MM.1S (cell line): ENCODE results near the gene SDCCAG8.

Experiments used
- DNase-seq: peaks from one replicate; pipeline ENCODE4 v3.0.0-alpha.2; 2015
- H2AFZ ChIP-seq: fragments of 300-600 bp; sonication (generic); 2 replicates; pipeline ENCODE4 v1.6.0; 2016; ENCODE audit warnings: antibody characterized with exemption, low read length
- H3F3A ChIP-seq: fragments of 300-600 bp; sonication (generic); 2 replicates; pipeline ENCODE4 v1.6.1; 2016; ENCODE audit warnings: mild to moderate bottlenecking, antibody characterized with exemption, low read length, moderate library complexity, mixed read lengths; ENCODE audit not compliant: insufficient read depth
- H3K27ac ChIP-seq: fragments of 300-600 bp; sonication (generic); 2 replicates; pipeline ENCODE4 v1.5.1; 2016; ENCODE audit warnings: mild to moderate bottlenecking, low read length
- H3K27me3 ChIP-seq: fragments of 300-600 bp; sonication (generic); replicated peaks from 2 replicates; pipeline ENCODE4 v1.6.0; 2016; ENCODE audit warnings: low read length; ENCODE audit not compliant: insufficient read depth
- H3K36me3 ChIP-seq: fragments of 300-600 bp; sonication (generic); replicated peaks from 2 replicates; pipeline ENCODE4 v1.6.1; 2016; ENCODE audit warnings: mild to moderate bottlenecking, low read length, mixed read lengths; ENCODE audit not compliant: insufficient read depth
- H3K4me1 ChIP-seq: fragments of 300-600 bp; sonication (generic); 2 replicates; pipeline ENCODE4 v1.6.1; 2016; ENCODE audit warnings: low read length, mixed read lengths
- H3K4me2 ChIP-seq: fragments of 300-600 bp; sonication (generic); 2 replicates; pipeline ENCODE4 v1.6.0; 2016; ENCODE audit warnings: low read depth, low read length
- H3K4me3 ChIP-seq: fragments of 300-600 bp; sonication (generic); 2 replicates; pipeline ENCODE4 v1.5.1; 2016; ENCODE audit warnings: low read length, mixed read lengths
- H3K79me2 ChIP-seq: fragments of 300-600 bp; sonication (generic); 2 replicates; pipeline ENCODE4 v1.6.1; 2016; ENCODE audit warnings: mixed run types, low read length, mixed read lengths
- H3K9ac ChIP-seq: fragments of 300-600 bp; sonication (generic); 2 replicates; pipeline ENCODE4 v1.6.1; 2016; ENCODE audit warnings: low read length, mixed read lengths
- H3K9me2 ChIP-seq: fragments of 300-600 bp; sonication (generic); replicated peaks from 2 replicates; pipeline ENCODE4 v1.6.1; 2016; ENCODE audit warnings: mild to moderate bottlenecking, low read length, mixed read lengths; ENCODE audit not compliant: insufficient read depth
- H3K9me3 ChIP-seq: fragments of 300-600 bp; sonication (generic); replicated peaks from 2 replicates; pipeline ENCODE4 v1.6.1; 2016; ENCODE audit warnings: mild to moderate bottlenecking, low read length, mixed read lengths; ENCODE audit not compliant: insufficient read depth
- H4K20me1 ChIP-seq: fragments of 300-600 bp; sonication (generic); 2 replicates; pipeline ENCODE4 v1.6.1; 2016; ENCODE audit warnings: mild to moderate bottlenecking, low read length, moderate library complexity, mixed read lengths; ENCODE audit not compliant: insufficient read depth
- EZH2 ChIP-seq: fragments of 300-600 bp; sonication (generic); optimal IDR thresholded peaks from 2 replicates; pipeline ENCODE3; 2017; ENCODE audit warnings: low read depth, mild to moderate bottlenecking, antibody characterized with exemption, low read length, mixed read lengths
- EZH2phosphoT487 ChIP-seq: fragments of 300-600 bp; sonication (generic); IDR thresholded peaks from 2 replicates; pipeline ENCODE4 v1.6.1; 2018; ENCODE audit warnings: antibody characterized with exemption, low read length
- TF ChIP-seq, protein P1 (sequence below): fragments of 300-600 bp; sonication (generic); IDR thresholded peaks from 2 replicates; pipeline ENCODE4 v1.5.1; 2016; ENCODE audit warnings: antibody characterized with exemption, low read length, mixed read lengths

SDCCAG8 gene

DNA sequence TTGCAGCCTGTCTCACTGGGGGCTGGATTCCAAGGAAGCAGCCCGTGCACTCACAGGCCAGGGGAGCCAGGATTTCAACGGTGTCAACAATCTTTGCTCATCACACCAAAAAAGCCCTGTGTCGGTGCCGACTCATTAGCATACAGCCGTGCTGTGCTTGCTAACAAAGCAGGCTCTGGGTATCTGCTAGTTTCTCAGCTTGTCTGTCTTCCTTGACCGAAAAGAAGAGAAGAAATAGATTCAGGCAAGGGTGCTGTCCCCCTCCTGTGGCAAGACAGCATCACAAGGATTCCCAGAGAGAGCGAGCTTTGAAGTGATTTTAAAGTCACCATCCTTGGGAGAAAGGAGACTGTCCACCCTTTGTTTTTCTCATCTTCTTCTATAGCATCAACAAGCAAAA is 214.7 kb downstream of the SDCCAG8 start:
- H3K4me3 ChIP-seq, result no peak overlapping the region
- H3K9me2 ChIP-seq, result no peaks in the 10 kb centered on the region
- TF ChIP-seq, protein P1, sequence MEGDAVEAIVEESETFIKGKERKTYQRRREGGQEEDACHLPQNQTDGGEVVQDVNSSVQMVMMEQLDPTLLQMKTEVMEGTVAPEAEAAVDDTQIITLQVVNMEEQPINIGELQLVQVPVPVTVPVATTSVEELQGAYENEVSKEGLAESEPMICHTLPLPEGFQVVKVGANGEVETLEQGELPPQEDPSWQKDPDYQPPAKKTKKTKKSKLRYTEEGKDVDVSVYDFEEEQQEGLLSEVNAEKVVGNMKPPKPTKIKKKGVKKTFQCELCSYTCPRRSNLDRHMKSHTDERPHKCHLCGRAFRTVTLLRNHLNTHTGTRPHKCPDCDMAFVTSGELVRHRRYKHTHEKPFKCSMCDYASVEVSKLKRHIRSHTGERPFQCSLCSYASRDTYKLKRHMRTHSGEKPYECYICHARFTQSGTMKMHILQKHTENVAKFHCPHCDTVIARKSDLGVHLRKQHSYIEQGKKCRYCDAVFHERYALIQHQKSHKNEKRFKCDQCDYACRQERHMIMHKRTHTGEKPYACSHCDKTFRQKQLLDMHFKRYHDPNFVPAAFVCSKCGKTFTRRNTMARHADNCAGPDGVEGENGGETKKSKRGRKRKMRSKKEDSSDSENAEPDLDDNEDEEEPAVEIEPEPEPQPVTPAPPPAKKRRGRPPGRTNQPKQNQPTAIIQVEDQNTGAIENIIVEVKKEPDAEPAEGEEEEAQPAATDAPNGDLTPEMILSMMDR, result no peak
- TF ChIP-seq EZH2phosphoT487, result no peak
- TF ChIP-seq EZH2, result no peak
- H3K9ac ChIP-seq, result no peak overlapping the region
- H2AFZ ChIP-seq, result no peak overlapping the region
- H3F3A ChIP-seq, result 0 out of 2 replicates have a peak, but pooled peaks cover 3% of the 10 kb centered on the region
- no peaks in the 10 kb centered on the region for H3K9me3 ChIP-seq
- H3K27ac ChIP-seq, result no peak overlapping the region
- no peaks in the 10 kb centered on the region for H3K36me3 ChIP-seq
- no peaks in the 10 kb centered on the region for H3K27me3 ChIP-seq
- no peak overlapping the region for H3K4me2 ChIP-seq
- no peaks in the 10 kb centered on the region for H3K79me2 ChIP-seq
- DNase-seq, result no peak
- no peaks in the 10 kb centered on the region for H4K20me1 ChIP-seq
- H3K4me1 ChIP-seq, result peaks cover 17% of the 10 kb centered on the region

DNA sequence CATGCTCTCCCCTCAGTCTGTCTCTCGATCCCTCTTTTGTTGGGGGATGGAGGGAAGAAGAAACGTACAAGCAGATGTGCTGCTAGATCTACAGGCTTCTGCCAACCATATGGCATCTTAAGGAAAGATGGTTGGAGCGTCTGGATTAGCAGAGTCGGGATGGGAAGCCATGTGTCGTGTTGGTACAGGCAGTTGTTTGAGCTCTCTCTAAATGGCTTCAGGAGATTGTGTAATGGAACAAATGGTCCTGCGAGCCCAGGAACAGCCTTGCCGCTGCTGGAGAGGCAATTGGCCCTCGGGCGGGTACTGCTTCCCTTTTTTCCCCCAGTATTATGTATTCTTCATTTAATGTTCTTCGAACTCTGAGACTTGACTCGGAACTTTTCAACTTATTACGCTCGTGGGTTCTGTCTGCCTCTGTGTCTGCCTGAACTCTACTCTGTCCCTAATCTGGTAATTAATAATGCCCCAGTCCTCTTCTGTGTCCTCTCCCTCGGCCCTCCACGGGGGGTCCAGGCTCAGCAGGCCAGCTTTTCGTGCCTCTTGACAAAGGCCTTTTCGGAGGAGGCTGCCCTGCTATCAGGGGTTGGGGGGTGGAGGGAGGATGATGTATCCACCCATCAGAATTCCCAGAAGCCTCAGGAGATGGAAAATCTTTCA is 215.3 kb downstream of the SDCCAG8 start:
- Histone ChIP-seq H3K4me3 (no peak overlapping the region), H3K9me3 (no peaks in the 10 kb centered on the region), H3K4me2 (no peak overlapping the region), H3K9ac (no peak overlapping the region), H3K27ac (no peak overlapping the region), H3K79me2 (no peaks in the 10 kb centered on the region), H3F3A (0 out of 2 replicates have a peak, but pooled peaks cover 3% of the 10 kb centered on the region), H2AFZ (no peak overlapping the region), H3K4me1 (peaks cover 17% of the 10 kb centered on the region), H3K36me3 (no peaks in the 10 kb centered on the region), H3K9me2 (no peaks in the 10 kb centered on the region), H3K27me3 (no peaks in the 10 kb centered on the region), H4K20me1 (no peaks in the 10 kb centered on the region)
- TF ChIP-seq EZH2phosphoT487 (no peak), EZH2 (no peak)
- TF ChIP-seq, protein P1, result no peak
- no peak for DNase-seq

DNA sequence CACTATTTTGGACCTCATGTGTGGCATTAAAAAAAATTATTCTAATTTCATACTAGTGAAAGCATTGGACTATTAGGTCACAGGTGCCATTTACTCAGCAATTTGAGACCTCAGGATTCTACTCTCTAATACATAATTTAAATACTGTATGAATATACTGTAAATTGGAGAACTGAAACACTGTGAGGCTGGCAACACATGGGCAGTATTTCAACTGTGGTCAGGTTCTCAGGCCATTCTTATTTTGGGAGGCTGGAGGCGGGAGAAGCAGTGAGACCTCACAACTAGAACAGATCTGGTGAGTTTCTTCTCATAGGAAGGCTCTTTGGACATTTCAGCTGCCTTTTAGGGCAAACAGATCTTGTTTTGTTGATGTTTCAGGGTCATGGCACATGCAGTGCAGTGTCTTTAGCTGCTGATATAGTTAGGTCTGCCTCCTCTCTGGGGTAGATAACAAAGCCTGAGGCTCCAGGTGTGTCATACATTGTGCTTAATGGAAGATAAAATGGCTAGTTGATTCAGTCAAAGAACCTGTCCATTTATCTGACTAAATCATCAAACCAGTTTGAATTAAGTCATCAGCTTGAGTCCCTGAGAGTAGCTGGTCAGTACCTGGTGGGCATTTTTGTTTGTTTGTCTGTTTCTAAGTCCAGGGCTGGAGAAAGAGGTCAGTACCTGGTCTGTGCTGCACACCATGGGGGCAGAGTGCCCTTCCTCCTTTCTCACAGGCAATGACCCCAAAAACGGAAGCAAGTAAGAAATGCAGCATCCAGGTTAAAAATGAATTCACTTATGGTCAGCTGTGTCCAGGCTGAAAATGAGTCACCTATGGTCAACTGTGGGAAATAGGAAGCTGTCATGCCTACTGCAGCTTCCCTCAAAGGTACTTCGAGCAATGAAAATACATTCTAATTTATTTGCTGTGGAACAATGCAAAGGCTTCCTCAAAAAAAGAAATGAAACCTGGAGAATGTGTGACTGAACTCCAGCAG is 216.2 kb downstream of the SDCCAG8 start:
- Histone ChIP-seq H3K79me2 (no peaks in the 10 kb centered on the region), H3K36me3 (no peaks in the 10 kb centered on the region), H3K27ac (peak overlapping the region; percentile 36; the same call in 1 of the 2 replicates), H2AFZ (no peak overlapping the region), H3F3A (0 out of 2 replicates have a peak, but pooled peaks cover 3% of the 10 kb centered on the region), H4K20me1 (no peaks in the 10 kb centered on the region), H3K9ac (no peak overlapping the region), H3K4me1 (peaks cover 17% of the 10 kb centered on the region), H3K9me2 (no peaks in the 10 kb centered on the region), H3K9me3 (no peaks in the 10 kb centered on the region), H3K4me3 (no peak overlapping the region), H3K4me2 (peak overlapping the region; percentile 18; the same call in 1 of the 2 replicates), H3K27me3 (no peaks in the 10 kb centered on the region)
- no peak for TF ChIP-seq EZH2phosphoT487
- TF ChIP-seq, protein P1, result no peak
- TF ChIP-seq EZH2, result no peak
- peak; percentile 53 for DNase-seq
